HG03045 (cell line): ENCODE results near the gene PARP12.
"Not testable (repeated sequence)": the region's sequence is repeated elsewhere in the genome, so short reads cannot be mapped to it uniquely, and the experiment has no call there.

Experiments
- ATAC-seq: cut with Tn5 transposase; IDR thresholded peaks from one replicate; pipeline ENCODE4 v1.9.1; 2021; ENCODE audit warnings: mild to moderate bottlenecking, moderate library complexity; ENCODE audit not compliant: unreplicated experiment

PARP12 gene, protein sequence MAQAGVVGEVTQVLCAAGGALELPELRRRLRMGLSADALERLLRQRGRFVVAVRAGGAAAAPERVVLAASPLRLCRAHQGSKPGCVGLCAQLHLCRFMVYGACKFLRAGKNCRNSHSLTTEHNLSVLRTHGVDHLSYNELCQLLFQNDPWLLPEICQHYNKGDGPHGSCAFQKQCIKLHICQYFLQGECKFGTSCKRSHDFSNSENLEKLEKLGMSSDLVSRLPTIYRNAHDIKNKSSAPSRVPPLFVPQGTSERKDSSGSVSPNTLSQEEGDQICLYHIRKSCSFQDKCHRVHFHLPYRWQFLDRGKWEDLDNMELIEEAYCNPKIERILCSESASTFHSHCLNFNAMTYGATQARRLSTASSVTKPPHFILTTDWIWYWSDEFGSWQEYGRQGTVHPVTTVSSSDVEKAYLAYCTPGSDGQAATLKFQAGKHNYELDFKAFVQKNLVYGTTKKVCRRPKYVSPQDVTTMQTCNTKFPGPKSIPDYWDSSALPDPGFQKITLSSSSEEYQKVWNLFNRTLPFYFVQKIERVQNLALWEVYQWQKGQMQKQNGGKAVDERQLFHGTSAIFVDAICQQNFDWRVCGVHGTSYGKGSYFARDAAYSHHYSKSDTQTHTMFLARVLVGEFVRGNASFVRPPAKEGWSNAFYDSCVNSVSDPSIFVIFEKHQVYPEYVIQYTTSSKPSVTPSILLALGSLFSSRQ

DNA sequence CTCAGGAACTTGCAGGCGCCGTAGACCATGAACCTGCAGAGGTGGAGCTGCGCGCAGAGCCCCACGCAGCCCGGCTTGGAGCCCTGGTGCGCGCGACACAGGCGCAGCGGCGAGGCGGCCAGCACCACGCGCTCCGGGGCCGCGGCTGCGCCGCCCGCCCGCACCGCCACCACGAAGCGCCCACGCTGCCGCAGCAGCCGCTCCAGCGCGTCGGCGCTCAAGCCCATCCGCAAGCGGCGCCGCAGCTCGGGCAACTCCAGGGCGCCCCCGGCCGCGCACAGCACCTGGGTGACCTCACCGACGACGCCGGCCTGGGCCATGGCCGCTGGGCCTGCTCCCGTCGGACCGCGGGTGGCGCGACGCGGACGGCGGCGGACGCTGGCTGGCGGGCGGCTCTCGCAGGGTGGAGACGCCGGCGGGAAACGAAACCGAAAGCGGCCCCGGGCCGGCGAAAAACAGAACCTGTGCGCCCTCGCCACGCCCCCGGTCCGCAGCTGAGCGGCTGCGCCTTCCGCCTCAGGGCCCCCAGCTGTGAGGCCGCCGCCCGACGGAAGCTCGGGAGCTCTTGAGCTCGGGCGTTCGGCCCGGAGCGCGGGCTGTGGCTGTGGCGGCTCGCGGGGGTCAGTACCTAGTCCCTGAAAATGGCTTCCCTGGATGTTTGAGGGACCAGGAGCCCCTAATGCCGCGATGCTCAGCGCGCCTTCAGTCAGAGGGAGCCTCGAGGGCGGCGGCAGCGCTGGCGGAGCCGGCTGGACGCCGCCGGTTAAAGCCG is at the start of gene PARP12:
PARP12 (minus strand) TSS at position 424 of the 772 bp plus-strand sequence; CDS start at position 320, 104 bp downstream.
- ATAC-seq, result peak; percentile 93

DNA sequence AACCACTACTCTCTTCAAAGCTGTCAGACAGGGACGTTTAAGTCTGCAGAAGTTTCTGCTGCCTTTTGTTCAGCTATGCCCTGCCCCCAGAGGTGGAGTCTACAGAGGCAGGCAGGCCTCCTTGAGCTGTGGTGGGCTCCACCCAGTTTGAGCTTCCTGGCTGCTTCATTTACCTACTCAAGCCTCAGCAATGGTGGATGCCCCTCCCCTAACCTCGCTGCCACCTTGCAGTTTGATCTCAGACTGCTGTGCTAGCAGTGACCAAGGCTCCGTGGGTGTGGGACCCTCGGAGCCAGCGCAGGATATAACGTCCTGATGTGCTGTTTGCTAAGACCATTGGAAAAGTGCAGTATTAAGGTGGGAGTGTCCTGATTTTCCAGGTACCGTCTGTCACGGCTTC is 46.0 kb upstream of the PARP12 start:
- ATAC-seq, result not testable (repeated sequence)

DNA sequence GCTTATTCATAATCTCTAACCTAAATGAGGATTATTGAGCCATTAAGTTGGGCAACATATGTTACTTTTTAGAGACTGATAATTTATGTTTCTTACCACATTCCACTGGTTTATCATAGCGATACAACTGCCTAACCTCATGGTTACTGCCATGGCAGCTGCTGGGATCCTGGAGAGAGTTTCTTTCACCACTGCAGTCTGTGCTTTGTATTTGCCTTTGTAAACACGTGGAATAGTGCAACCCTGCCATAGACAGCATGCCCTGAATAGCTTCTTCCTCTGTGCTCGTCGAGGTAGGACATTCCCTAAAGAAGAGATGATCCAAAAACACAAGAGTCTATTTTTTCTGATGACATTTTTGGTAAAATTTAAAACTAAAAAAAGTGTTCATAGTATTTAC is 33.7 kb upstream of the PARP12 start:
- no peak for ATAC-seq

DNA sequence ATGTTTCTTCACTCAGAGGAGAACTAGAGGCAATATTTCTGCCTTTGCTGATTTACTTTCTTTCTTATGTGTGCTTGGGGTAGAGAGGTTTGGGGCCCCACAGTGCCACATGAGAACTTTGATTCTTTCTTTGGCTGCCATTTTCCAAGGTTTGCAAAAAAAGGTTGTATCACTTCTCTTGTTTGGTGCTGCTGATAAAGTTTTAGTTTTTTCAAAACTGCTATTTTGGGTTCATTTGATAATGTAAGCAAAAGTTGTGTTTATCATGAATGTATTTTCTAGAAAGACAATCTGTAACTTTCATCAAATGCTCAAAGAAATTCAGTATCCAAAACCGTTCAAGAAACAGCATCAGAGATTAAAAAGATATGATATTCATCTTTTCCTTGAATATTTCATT is 30.6 kb upstream of the PARP12 start:
- no peak for ATAC-seq

DNA sequence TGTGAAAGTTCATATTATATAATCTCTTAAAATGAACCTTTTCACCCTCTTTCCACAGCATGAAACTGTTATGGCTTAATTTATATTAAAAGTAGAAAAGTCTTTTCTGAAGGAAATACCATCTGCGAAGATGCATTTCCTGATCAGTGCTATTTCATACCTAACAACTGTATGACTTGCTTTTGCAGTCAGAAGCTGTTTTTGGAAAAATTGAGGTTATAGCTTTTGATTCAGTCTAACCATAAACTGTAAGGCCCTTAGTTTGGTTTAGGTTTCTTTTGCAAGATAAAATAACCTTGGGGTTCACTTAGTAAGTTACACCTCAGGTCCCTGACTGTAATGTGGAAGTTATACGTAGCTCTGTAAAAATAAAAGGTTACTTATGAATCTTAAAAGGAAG is 22.7 kb upstream of the PARP12 start:
- ATAC-seq, result no peak

DNA sequence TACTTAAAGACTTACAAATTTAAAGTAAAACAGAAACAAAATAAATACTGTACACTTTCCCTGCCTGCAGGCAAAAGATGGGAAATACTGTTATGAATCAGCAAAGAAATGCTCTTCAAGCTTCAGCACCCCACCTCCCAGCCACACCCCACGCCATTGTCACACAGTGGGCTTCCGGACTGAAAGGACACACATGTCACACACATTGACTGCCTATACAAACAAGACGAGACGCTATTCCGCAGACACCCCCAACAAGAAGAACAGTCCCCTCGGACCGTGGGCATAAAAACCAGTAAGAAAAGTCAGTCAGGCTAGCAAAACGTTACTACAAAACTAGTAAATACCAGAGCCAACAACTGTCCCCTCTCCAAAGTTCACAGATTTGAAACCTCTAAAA is 22.2 kb upstream of the PARP12 start:
- peak; percentile 87 for ATAC-seq

DNA sequence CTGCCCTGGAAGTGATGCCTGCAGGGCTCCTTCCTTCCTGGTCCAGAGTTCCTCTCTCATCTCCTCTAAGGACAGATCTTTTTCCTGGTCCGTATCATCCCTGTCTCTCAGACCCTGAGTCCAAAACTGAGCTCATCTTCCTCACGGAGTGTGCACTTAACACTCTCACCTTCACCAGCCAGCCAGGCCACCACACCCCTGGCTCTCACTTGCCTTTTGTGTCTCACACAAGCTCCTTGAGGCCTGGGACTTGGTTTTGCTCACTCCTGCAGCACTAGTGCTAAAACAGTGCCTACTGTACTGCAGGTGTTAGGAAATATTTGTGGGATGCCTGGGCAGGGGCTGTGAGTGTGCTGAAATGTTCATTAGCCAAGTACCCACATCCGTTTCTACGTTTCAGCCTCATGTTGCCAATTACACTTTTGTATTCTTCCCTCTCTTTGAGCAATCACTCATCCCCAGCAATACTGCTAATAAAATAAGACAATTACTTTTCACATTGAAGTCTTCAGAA is 21.4 kb upstream of the PARP12 start:
- no peak for ATAC-seq

DNA sequence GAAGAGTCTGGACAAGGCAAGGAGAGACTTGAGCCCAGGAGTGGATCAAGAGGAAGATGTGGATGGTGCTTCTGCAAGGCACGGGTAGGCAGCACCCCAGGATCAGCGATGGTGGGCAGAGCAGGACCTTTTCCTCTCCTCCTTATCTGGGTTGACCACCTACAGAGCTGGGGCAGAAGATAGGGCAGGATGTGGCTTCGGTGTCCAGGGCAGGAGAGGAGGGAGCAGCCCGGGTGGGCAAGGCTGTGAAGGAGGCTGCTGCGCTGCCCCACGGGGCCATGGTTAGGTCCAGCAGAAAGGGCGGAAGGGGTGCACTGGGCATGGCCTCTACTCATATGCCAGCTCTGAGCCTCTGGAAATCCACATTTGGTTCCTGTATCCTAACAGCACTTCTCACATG is 20.0 kb upstream of the PARP12 start:
- ATAC-seq, result no peak

DNA sequence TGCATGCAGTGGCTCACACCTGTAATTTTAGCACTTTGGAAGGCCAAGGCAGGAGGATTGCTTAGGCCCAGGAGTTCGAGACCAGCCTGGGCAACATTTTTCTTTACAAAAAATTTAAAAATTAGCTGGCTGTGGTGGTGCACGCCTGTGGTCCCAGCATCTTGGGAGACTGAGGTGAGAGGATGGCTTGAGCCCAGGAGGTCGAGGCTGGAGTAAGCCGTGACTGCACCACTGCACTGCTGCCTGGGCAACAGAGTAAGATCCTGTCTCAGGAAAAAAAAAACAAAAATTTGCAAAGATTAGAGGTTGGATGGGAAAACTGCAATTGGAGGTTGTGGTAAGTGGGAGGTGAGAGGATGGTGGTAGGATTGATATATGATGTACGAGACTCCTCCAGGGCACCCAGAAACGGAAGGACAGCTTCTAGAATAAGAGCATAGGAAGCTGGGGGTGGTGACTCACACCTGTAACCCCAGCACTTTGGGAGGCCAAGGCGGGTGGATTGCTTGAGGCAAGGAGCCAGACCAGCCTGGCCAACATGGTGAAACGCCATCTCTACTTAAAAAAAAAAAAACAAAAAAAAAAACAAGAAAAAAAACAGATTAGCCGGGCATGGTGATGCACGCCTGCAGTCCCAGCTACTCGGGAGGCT is 19.1 kb upstream of the PARP12 start:
- ATAC-seq, result no peak

DNA sequence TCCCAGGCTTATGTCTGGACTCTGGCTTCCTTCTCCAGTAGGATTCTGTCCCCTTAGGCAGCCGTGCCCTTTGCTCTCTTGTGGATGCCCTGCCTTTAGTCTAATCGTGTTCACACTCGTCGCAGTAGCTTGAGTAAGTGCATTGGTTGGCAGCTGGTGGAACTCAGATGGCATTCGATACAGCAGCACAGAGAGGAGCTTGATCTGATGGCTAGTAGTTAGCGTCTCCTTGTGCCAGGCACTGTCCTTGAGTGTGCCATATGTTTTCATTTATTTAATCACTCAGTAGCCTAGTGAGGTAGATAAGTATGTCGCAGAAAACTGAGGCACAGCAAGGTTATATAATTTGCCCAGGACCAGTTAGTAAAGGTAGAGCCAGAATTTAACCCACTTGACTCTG is 18.2 kb upstream of the PARP12 start:
- ATAC-seq, result no peak

DNA sequence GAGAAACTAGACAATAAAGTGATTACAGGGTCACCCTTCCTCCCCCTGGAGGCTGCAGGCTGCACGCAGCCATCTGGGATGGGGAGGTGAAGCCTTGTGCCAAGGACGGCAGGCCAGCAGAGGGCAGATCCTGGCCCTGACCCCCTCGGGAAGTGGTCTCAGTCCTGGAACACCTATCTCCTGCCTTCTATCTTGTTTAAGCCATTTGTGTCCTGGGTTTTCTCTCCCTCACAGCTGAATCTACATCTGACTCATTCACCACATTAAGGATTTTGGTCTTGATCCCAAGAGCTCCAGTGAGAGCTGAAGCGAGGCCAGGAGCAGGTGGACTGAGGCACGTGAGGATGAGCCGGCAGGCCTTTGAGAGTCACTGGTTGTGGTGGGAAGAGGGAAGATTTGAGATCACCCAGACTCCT is 16.4 kb upstream of the PARP12 start:
- ATAC-seq, result no peak

DNA sequence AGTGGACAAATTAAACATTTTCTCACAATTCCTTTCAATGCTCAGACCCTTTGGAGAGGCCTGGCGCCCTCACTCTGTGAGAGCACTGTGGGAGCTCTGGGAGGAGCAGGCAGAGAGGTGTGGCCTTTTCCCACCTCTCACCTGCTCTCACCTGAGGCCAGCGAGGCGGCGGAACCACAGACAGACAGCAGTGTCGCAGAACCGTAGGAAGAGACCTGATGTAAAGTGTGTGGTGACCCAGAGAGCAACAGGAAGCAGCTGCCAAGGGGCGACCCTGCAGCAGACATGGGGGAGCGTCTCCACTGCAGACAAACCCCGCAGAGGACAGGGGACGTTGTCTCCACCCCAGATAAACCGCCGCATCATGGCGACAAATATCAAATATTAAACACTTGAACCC is 15.6 kb upstream of the PARP12 start:
- no peak for ATAC-seq

DNA sequence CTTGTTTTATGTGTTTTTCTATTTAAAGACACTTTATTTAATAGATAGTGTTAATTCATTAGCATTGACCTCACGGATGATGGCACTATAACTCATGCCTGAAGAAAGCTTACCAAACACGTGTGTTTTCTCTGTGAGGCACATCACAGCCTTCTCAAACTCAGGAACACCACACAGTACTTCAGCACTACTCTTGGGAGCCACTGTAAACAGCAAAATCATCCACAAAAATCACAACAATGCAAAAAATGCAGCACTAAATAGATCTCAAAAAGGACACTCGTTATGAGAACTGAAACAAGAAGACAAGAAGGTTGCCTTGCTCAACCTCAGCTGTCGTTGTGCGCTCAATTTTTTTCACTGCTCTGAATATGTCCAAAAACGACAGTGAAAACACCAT is 12.0 kb upstream of the PARP12 start:
- no peak for ATAC-seq

DNA sequence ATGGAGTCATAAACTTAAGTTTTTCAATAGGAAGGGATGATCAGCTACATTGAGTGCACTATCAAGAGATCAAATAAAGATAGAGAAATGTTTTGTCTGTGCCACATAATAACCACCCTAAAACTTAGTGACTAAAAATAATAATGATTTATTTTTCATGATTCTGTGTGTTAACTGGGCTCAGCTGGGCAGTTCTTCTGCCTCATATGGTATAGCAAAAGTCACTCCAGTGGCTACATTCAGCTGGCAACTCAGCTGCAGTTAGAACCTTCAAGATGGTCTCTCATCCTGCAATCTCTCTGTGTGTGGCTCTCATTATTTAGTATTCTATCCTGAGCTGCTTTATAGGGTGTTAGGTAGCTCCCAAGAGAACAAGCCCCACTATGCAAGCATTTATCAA is 7.8 kb upstream of the PARP12 start:
- no peak for ATAC-seq

DNA sequence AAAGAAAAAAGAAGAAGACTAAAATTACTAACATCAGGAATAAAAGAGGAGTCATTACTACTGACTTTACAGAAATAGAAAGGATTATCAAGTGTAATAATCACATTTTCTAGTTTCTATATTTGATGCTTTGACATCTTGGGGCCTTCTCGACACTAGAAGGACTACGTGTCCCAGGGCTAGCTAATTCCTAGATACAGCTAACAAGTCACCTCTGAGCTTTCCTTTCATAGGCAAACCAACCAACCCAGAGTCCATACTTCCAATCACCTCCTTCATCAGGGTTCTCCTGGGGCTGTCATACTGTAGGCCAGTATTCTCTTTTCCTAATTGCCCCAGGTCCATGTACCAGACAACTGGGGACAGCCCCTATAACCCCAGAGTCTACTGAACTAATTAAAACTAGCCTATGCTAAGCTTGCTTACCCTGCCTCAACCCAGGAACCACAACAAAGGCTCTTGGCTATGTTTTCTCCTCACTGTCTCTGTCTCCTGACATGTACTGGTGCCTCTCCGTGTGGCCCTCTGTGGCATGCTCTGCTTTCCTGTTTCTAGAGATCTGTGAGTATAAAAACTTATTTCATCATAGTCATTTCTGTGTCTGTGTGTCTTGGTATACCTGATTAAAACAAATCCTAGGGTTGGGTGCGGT is 6.7 kb upstream of the PARP12 start:
- no peak for ATAC-seq

DNA sequence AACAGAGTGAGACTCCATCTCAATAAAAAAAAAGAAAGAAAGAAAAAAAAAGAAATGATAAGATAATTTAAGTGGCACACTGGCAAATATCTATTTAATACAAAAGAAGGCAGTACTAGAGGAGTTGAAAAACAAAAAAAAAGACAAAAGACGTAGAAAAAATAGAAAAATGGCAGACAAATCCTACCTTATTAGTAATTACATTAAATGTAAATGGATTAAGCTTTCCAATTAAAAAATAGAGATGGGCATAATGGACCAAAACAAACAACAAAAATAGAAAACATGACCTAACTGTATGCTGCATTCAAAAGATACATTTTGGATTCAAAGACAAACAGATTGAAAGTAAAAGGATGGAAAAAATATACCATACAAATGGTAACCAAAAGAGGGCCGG is 5.3 kb upstream of the PARP12 start:
- ATAC-seq, result no peak

DNA sequence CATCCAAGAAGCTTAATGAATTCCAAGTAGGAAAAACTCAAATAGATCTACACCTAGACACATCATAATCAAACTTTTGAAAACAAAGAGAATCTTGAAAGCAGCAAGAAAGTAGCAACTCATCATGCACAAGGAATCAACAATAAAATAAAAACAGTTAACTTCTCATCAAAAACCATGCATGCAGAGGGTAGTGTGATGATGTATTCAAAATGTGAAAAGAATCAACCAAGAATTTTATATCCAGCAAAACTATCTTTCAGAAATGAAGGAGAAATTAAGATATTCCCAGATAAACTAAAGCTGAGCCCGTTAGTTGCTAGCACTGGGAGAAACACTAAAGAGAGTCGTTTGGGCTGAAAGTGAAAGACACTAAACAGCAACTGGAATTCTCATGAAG is 4.3 kb upstream of the PARP12 start:
- ATAC-seq, result no peak

DNA sequence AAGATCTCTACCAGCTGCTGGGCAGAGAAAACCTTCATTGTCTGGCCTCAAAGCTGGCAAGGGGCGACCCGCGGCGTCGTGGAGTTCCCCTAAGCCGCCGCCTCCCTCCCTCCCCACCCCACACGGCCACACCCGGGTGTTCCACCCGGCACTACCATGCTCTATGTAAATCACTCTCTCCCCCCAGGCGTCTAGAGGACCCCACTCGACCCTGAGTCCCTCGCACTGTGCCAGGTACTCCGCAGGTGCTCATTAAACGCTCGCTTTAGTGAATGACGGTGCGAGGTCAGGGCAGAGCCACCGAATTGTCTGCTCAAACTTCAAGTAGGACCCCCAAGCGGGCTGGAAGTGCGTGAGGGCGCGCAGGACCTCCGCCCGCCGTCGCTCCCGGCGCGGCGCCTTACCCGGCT is 628 bp downstream of the PARP12 start:
- peak; percentile 34 for ATAC-seq

DNA sequence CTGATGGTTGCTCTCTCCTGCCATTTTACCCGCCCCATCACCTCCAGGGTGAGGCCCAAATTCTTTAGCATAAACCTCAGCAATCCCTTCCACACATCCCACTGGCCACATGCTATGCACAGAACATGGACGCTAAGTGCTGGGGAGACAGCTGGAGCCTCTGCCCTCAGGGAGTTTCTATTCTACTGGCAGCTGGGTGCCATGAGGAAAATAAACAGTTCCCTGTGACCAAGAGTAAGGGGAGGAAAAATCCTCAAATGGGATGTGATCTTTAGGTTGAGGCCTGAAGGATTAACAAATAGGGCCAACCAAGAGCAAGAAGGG is 1.2 kb downstream of the PARP12 start:
- no peak for ATAC-seq

DNA sequence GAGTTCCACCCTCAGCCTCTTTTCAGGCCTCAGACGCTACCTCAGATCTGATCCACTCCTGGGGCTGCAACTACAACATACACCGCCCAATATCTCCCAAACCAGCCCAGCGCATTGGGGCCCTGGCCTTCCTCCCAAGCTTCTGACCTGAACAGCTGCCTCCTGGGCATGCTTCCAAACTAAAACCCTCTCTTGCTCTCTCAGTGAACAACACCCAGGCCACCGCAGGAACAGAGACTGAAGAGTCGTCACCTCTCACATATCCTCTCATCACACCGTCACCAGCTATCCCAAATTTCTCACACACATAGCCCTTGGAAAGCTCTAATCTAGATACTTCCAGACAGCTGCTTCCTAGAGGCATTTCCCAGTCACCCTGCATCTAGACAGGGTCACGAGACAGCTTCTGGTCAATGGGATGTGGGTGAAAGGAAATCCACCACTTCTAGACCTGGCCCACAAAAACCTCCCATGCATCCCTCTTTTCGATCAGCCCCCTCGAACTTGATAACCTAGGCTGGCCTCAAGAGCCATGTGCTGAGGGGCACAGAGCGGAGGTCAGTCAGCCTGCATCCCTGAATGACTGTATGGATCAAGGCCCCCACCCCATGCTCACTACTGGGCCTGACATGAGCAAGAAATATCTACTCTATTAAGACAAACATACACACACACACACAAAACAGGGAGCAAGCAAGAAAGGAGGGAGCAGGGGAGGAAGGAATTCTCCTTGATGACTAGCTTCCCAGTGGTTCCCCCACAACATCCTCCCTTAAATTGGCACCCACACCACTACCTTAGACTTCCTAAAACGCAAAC is 1.8 kb downstream of the PARP12 start:
- no peak for ATAC-seq
